Panc1 (cell line): Measurements from ENCODE around the gene NFAM1.

Experiments
- POLR2AphosphoS5 ChIP-seq: IDR thresholded peaks from 2 replicates; pipeline ENCODE4 v1.6.1; 2012; ENCODE audit warnings: mild to moderate bottlenecking, low read depth, low read length, moderate library complexity
- TCF7L2 ChIP-seq: IDR thresholded peaks from 2 replicates; pipeline ENCODE4 v1.6.1; 2011; ENCODE audit warnings: mild to moderate bottlenecking, low read depth, low read length, inconsistent platforms
- TF ChIP-seq, protein P1 (sequence below): fragments of 450-650 bp; IDR thresholded peaks from 2 replicates; pipeline ENCODE4 v1.5.1; 2017; ENCODE audit warnings: mild to moderate bottlenecking

DNA sequence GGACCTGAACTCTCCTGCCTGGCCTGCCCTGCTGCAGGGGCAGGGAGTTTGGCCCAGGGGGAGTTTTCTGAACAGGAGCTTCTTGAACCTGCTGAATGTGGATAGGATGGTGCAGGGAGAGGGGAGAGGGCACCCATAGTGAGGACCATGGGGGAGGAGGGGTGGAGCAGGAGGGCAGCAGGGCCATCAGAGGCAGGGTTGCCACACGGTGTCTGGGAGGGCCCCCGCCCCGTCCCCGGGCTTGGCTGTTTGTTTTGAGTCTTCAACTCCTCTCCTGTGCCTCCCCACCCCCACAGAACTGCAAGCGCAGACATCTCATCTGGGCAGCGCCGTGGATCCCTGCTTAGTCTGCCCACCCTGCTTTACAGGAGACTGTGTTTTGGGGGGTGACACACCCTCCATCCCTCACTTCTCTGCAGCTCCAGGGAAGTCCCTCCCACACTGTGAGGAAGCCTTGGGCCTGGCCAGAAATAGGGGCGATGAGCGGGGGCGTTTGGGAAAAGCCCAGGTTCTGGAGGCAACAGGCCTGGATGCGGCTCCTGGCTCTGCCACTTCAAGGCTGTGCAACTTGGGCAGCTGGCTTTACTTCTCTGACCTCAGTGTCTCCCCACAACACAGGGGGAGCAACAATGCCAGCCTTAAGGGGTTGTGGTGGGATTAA, 14.4 kb downstream of the NFAM1 start:
- TF ChIP-seq, protein P1, sequence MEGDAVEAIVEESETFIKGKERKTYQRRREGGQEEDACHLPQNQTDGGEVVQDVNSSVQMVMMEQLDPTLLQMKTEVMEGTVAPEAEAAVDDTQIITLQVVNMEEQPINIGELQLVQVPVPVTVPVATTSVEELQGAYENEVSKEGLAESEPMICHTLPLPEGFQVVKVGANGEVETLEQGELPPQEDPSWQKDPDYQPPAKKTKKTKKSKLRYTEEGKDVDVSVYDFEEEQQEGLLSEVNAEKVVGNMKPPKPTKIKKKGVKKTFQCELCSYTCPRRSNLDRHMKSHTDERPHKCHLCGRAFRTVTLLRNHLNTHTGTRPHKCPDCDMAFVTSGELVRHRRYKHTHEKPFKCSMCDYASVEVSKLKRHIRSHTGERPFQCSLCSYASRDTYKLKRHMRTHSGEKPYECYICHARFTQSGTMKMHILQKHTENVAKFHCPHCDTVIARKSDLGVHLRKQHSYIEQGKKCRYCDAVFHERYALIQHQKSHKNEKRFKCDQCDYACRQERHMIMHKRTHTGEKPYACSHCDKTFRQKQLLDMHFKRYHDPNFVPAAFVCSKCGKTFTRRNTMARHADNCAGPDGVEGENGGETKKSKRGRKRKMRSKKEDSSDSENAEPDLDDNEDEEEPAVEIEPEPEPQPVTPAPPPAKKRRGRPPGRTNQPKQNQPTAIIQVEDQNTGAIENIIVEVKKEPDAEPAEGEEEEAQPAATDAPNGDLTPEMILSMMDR = no peak
- no peak for TF ChIP-seq POLR2AphosphoS5
- TF ChIP-seq TCF7L2 = no peak
